Endothelial cell of umbilical vein (primary cell): ENCODE measurements around the gene DMXL2. TPM values are rescaled to one million over a fixed set of nuclear protein-coding genes. Genes with fewer than 3 reads are reported as not detected.

Source experiments
- BruUV-seq: library from RNA; stranded (reverse); fragments of 400-500 nt; replicated peaks from 2 replicates; lab custom pipeline; 2021; lab: Mats Ljungman, UMichigan
- CTCF ChIA-PET: fragments of 300-600, 350-600 bp; sonication (Branson Sonifier 250); formaldehyde crosslinking; loops from one replicate; lab custom pipeline; 2021; ENCODE audit warnings: antibody characterized with exemption, inconsistent platforms; lab: Charles Lee
- POLR2A ChIA-PET: fragments of 300-600, 350-600 bp; sonication (Branson Sonifier 250); formaldehyde crosslinking; loops from one replicate; lab custom pipeline; 2021; ENCODE audit warnings: antibody characterized with exemption, inconsistent platforms; lab: Charles Lee
- DNase-seq: peaks from one replicate; pipeline ENCODE4 v3.0.0-alpha.2; 2011; ENCODE audit warnings: low read depth, low spot score
- FAIRE-seq: peaks from 2 replicates; lab custom pipeline; 2011; peaks lifted over from hg19 to GRCh38; lab: Jason Lieb, UNC
- H2AFZ ChIP-seq: 2 replicates; pipeline ENCODE4 v1.6.0; 2012; ENCODE audit warnings: low read depth, low read length, control low read depth, inconsistent platforms
- H3K27ac ChIP-seq: 2 replicates; pipeline ENCODE4 v1.5.1; 2011; ENCODE audit warnings: low read depth, mild to moderate bottlenecking, control low read depth, low read length, moderate library complexity; ENCODE audit not compliant: insufficient read depth
- H3K27me3 ChIP-seq, 2 experiments: 2 replicates each; pipeline versions ENCODE4 v1.6.0 to v1.6.1; 2011; ENCODE audit warnings: low read length in 2 of 2, mixed read lengths in 1 of 2; ENCODE audit not compliant: control insufficient read depth in 2 of 2, insufficient read depth in 2 of 2
- H3K36me3 ChIP-seq, 2 experiments: 2 replicates in 1 of 2; 3 replicates in 1 of 2; pipeline ENCODE4 v1.5.1; 2011; ENCODE audit warnings: low read length in 2 of 2, mild to moderate bottlenecking in 1 of 2, moderate library complexity in 1 of 2; ENCODE audit not compliant: control insufficient read depth in 2 of 2, insufficient read depth in 2 of 2; ENCODE audit errors: extremely low read depth in 1 of 2
- H3K4me1 ChIP-seq: 3 replicates; pipeline ENCODE4 v1.5.1; 2011; ENCODE audit warnings: mild to moderate bottlenecking, low read length; ENCODE audit not compliant: control insufficient read depth, insufficient read depth; ENCODE audit errors: extremely low read depth
- H3K4me2 ChIP-seq: 2 replicates; pipeline ENCODE4 v1.6.1; 2011; ENCODE audit warnings: low read length, control low read depth, mixed read lengths; ENCODE audit not compliant: insufficient read depth
- H3K4me3 ChIP-seq, 3 experiments: fragments of 200-600 bp in 1 of 3; sonication (generic), shearing (Covaris generic) in 1 of 3; replicated peaks in 1 of 3; 2 replicates each; pipeline ENCODE4 v1.5.1; 2011 to 2016; ENCODE audit warnings: control low read depth in 3 of 3, low read length in 3 of 3, mild to moderate bottlenecking in 2 of 3, inconsistent platforms in 1 of 3, low read depth in 1 of 3, moderate library complexity in 1 of 3; ENCODE audit not compliant: insufficient read depth in 1 of 3
- H3K79me2 ChIP-seq: 2 replicates; pipeline ENCODE4 v1.6.0; 2012; ENCODE audit warnings: low read length, inconsistent platforms; ENCODE audit not compliant: control insufficient read depth, insufficient read depth
- H3K9ac ChIP-seq: replicated peaks from 2 replicates; pipeline ENCODE3; 2011; ENCODE audit warnings: low read length, control low read depth; ENCODE audit not compliant: insufficient read depth; ENCODE audit errors: extremely low read depth
- H3K9me1 ChIP-seq: replicated peaks from 3 replicates; pipeline ENCODE4 v1.6.0; 2011; ENCODE audit warnings: mild to moderate bottlenecking, low read length; ENCODE audit not compliant: control insufficient read depth, insufficient read depth; ENCODE audit errors: extremely low read depth
- H3K9me3 ChIP-seq: replicated peaks from 2 replicates; pipeline ENCODE4 v1.5.1; 2012; ENCODE audit warnings: low read length, inconsistent platforms; ENCODE audit not compliant: control insufficient read depth, insufficient read depth
- H4K20me1 ChIP-seq: replicated peaks from 2 replicates; pipeline ENCODE3; 2011; ENCODE audit warnings: mild to moderate bottlenecking, low read length; ENCODE audit not compliant: control insufficient read depth, insufficient read depth; ENCODE audit errors: extremely low read depth
- EZH2 ChIP-seq: IDR thresholded peaks from 2 replicates; pipeline ENCODE4 v1.6.1; 2012; ENCODE audit warnings: borderline replicate concordance, low read depth, mild to moderate bottlenecking, moderate library complexity, low read length, inconsistent platforms; ENCODE audit not compliant: severe bottlenecking
- FOS ChIP-seq: IDR thresholded peaks from 2 replicates; pipeline ENCODE4 v1.6.1; 2011; ENCODE audit warnings: mild to moderate bottlenecking, low read length, moderate library complexity, borderline replicate concordance; ENCODE audit not compliant: insufficient read depth
- GATA2 ChIP-seq: IDR thresholded peaks from 2 replicates; pipeline ENCODE4 v1.7.0; 2011; ENCODE audit warnings: low read depth, mild to moderate bottlenecking, moderate library complexity, mixed read lengths, low read length; ENCODE audit not compliant: insufficient read length, insufficient read depth
- MYC ChIP-seq: IDR thresholded peaks from one replicate; pipeline ENCODE4 v1.6.1; 2011; ENCODE audit warnings: mild to moderate bottlenecking, low read depth, low read length
- POLR2A ChIP-seq: IDR thresholded peaks from 2 replicates; pipeline ENCODE4 v1.6.1; 2012; ENCODE audit warnings: low read depth, mild to moderate bottlenecking, control low read depth, low read length
- POLR2AphosphoS5 ChIP-seq: IDR thresholded peaks from 2 replicates; pipeline ENCODE4 v1.6.1; 2012; ENCODE audit warnings: low read depth, mild to moderate bottlenecking, control low read depth, low read length, moderate library complexity; ENCODE audit not compliant: insufficient read depth
- dilution Hi-C: fragments of 300-500 bp; cut with MboI; formaldehyde crosslinking; loops from one replicate; pipeline ENCODE4 v1.15.0; 2019; ENCODE audit warnings: low sequenced_read_pairs; ENCODE audit not compliant: extremely low pct_ligation_motif_present
- intact Hi-C: fragments of 100-400 bp; cut with micrococcal nuclease; formaldehyde crosslinking; loops from one replicate; pipeline ENCODE4 v1.10.0; 2022
- polyA plus RNA-seq, 4 experiments: library from polyadenylated mRNA; depleted of rRNA in 3 of 4; stranded (reverse) in 3 of 4; unstranded in 1 of 4; fragments of >200 nt; gene quantifications; 2 replicates each; pipeline versions ENCODE4 v1.2.1 to v1.2.3, GENCODE V29; 2011 to 2012; ENCODE audit warnings: missing spikeins in 1 of 4
- total RNA-seq: library from RNA; stranded (reverse); gene quantifications from 2 replicates; pipeline ENCODE4 v1.2.3, GENCODE V29; 2021

DMXL2 gene
- total and polyA plus RNA-seq, 2 donors (not counting 3 experiments of a cell fraction or from before 2014, with no cell fraction given): 6.3 to 10.8 TPM

DNA sequence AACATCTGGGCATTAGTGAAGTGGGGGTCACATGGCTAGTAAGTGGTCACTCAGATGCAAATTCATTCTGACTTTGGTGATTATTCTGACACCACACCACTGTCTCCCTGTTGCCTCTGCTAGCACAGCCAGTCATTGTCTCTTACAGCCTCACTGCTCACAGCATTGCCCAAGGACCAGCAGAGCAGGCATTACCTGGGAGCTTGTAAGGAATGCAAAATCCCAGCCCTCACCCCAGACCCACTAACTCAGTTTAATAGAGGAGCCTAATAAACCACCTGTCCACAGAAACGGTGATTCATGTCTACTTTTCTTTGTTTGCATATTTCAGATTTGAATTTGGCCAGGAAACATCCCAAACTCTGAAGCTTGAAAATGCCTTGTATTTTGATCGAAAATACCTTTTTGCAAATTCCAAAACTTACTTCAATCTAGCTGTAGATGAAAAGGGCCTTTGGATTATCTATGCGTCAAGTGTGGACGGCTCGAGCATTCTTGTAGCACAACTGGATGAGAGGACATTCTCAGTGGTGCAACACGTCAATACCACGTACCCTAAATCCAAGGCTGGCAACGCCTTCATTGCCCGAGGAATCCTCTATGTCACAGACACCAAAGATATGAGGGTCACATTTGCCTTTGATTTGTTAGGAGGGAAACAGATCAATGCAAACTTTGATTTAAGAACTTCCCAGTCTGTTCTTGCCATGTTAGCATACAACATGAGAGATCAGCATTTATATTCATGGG, 218.4 kb downstream of the DMXL2 start:
- DNase-seq (no peak), FAIRE-seq (no peak)
- Histone ChIP-seq H2AFZ (no peak overlapping the region), H3K27me3 (peaks cover 51 to 56% of the 10 kb centered on the region in 2 experiments), H3K9me3 (no peaks in the 10 kb centered on the region), H3K36me3 (no peaks in the 10 kb centered on the region), H4K20me1 (no peaks in the 10 kb centered on the region), H3K4me2 (no peak overlapping the region), H3K27ac (no peak overlapping the region), H3K4me3 (no peak overlapping the region), H3K9me1 (no peaks in the 10 kb centered on the region), H3K4me1 (no peaks in the 10 kb centered on the region), H3K9ac (no peak overlapping the region), H3K79me2 (no peaks in the 10 kb centered on the region)
- no TSS peak for BruUV-seq
- no peak for TF ChIP-seq POLR2A
- TF ChIP-seq EZH2: no peak
- no peak for TF ChIP-seq POLR2AphosphoS5
- no peak for TF ChIP-seq FOS
- TF ChIP-seq GATA2: no peak
- no peak for TF ChIP-seq MYC
- POLR2A ChIA-PET: no interaction called here
- CTCF ChIA-PET: interaction anchor here (1.1 to 6.0 kb wide), 9 partner anchors 8 to 241 kb away, joined by 3 to 55 read pairs (median 3); no protein-coding TSS in a partner anchor
- dilution Hi-C loops (no loop called here), intact Hi-C loops (loop anchor here (1.0 to 2.0 kb wide), 4 partner anchors 95 to 241 kb away; no protein-coding TSS in a partner anchor)
